Right atrium auricular region (tissue), 2 donors: Measurements from ENCODE around the gene SCRG1. TPM values are rescaled to one million over a fixed set of nuclear protein-coding genes. Genes with fewer than 3 reads are reported as not detected.

Source experiments
- DNase-seq: peaks from one replicate; pipeline ENCODE4 v3.0.0-alpha.2; 2019; ENCODE audit warnings: low spot score
- H3K27ac ChIP-seq, 2 donors: fragments of 200-600 bp; sonication (generic); 1 replicate in 1 of 2; 2 replicates in 1 of 2; pipeline ENCODE4 v1.5.1; 2016 to 2019
- H3K27me3 ChIP-seq, 2 donors: fragments of 200-600 bp; sonication (generic); one replicate each; pipeline versions ENCODE4 v1.5.1 to v1.6.0; 2017 to 2019
- H3K36me3 ChIP-seq: fragments of 200-600 bp; sonication (generic); one replicate; pipeline ENCODE4 v1.5.1; 2016
- H3K4me1 ChIP-seq, 2 donors: fragments of 200-600 bp; sonication (generic); one replicate each; pipeline versions ENCODE4 v1.5.1 to v1.6.0; 2017 to 2019
- H3K4me3 ChIP-seq, 2 donors: fragments of 200-600 bp; sonication (generic); 1 replicate in 1 of 2; 2 replicates in 1 of 2; pipeline ENCODE4 v1.5.1; 2017 to 2019; ENCODE audit warnings: mild to moderate bottlenecking in 1 of 2, moderate library complexity in 1 of 2
- H3K9me3 ChIP-seq, 2 donors: fragments of 200-600 bp; sonication (generic); one replicate each; pipeline ENCODE4 v1.5.1; 2019
- CTCF ChIP-seq, 2 donors: fragments of 200-600 bp; sonication (generic); IDR thresholded peaks; one replicate each; pipeline ENCODE4 v1.5.1; 2019; ENCODE audit warnings: antibody characterized with exemption in 2 of 2
- total RNA-seq, 2 donors: library from RNA; depleted of rRNA; stranded (reverse); fragments of >200 nt; gene quantifications; one replicate each; pipeline ENCODE4 v1.1.0, GENCODE V29; 2016

SCRG1 gene
- total RNA-seq, 2 donors from 2014 or later: 0.31 to 0.44 TPM

DNA sequence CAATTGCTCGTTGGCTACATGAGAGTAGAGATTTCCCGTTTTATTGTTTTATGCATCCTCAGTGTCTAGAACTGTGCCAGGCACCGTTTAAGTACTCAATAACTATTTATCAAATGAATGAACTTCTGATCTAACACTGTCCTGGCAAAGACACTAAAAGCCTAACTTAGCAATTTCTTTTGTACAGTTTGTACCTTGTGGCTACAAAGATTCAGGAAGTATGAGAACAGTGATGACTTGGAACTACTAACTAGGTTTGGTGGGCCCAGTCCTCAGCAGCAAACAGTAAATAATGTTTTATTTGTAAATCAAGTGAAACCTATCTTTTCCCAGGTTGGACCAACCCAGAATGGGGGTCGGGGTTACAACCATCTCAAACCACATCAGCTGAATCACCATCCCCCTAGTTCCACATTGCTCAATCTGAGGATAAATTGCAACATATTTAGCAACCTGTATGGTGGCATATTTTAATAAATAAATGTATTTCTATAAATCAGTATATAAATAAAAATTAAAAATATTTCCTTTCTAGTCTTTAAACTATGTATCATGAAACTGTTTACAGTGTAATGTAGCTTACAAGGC, 12.3 kb upstream of the SCRG1 start:
- Histone ChIP-seq H3K9me3 (no peaks in the 10 kb centered on the region), H3K36me3 (no peaks in the 10 kb centered on the region), H3K27ac (peak overlapping the region; percentile 33 to 66), H3K4me1 (peaks cover 0 to 16% of the 10 kb centered on the region in 2 donors), H3K4me3 (no peak overlapping the region), H3K27me3 (no peaks in the 10 kb centered on the region)
- DNase-seq: no peak
- no peak for TF ChIP-seq CTCF (IDR thresholded peaks at IDR 0.05)

GRCh38 chr4:173410079-173410478, 11.2 kb upstream of the SCRG1 start:
- Histone ChIP-seq H3K27me3 (no peaks in the 10 kb centered on the region), H3K9me3 (no peaks in the 10 kb centered on the region), H3K4me1 (peaks cover 0 to 16% of the 10 kb centered on the region in 2 donors), H3K36me3 (peaks cover 4% of the 10 kb centered on the region), H3K4me3 (no peak overlapping the region), H3K27ac (peak overlapping the region in 1 of 2 donors; percentile 66)
- TF ChIP-seq CTCF (IDR thresholded peaks at IDR 0.05): no peak
- no peak for DNase-seq

- no peak for TF ChIP-seq CTCF (IDR thresholded peaks at IDR 0.05)
- no peak overlapping the region for H3K27ac ChIP-seq
- peaks cover 0 to 14% of the 10 kb centered on the region in 2 donors for H3K4me1 ChIP-seq
- H3K9me3 ChIP-seq: no peaks in the 10 kb centered on the region
- no peaks in the 10 kb centered on the region for H3K27me3 ChIP-seq
- H3K36me3 ChIP-seq: peaks cover 4% of the 10 kb centered on the region
- no peak overlapping the region for H3K4me3 ChIP-seq
- no peak for DNase-seq
Measured at GRCh38 chr4:173405840-173406606, 7.1 kb upstream of the SCRG1 start.

GRCh38 chr4:173404296-173404865, 5.5 kb upstream of the SCRG1 start:
- Histone ChIP-seq H3K36me3 (peaks cover 4% of the 10 kb centered on the region), H3K4me3 (no peak overlapping the region), H3K27ac (no peak overlapping the region), H3K27me3 (no peaks in the 10 kb centered on the region), H3K9me3 (no peaks in the 10 kb centered on the region), H3K4me1 (no peaks in the 10 kb centered on the region)
- no peak for TF ChIP-seq CTCF (IDR thresholded peaks at IDR 0.05)
- DNase-seq: no peak

DNA sequence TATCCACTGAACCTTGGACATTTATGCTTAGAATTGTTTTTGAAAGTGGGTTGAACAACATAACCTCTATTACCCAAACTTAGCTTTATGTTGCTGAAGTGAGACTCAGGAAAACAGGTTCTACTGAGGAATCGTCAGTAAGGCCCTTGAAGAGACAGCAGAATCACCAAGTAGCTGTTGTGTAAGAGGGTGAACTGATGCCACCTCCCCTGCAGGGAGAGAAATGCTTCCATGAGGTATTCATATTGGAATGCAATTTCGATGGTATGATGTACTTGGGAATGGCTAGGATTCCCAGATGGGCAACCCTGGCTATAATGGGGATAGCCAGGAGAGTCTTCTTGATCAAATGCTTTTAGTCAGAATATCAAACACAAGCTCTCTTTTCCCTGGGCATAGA, 4.1 kb upstream of the SCRG1 start:
- no peak overlapping the region for H3K4me3 ChIP-seq
- peaks cover 4% of the 10 kb centered on the region for H3K36me3 ChIP-seq
- no peaks in the 10 kb centered on the region for H3K9me3 ChIP-seq
- H3K27me3 ChIP-seq: no peaks in the 10 kb centered on the region
- DNase-seq: no peak
- no peaks in the 10 kb centered on the region for H3K4me1 ChIP-seq
- H3K27ac ChIP-seq: no peak overlapping the region
- TF ChIP-seq CTCF (IDR thresholded peaks at IDR 0.05): no peak
